Spleen (tissue), 11 donors: ENCODE data around the gene SPN. TPM values are rescaled to one million over a fixed set of nuclear protein-coding genes. Genes with fewer than 3 reads are reported as not detected.
A peak's percentile ranks its signal among the peaks of the same experiment; 100 is the strongest.

Experiments
- DNase-seq: peaks from one replicate; pipeline ENCODE4 v3.0.0-alpha.2; 2020
- H3K27ac ChIP-seq, 8 donors: fragments of 200-600 bp; sonication (generic) in 7 of 8; 1 replicate in 4 of 8; 2 replicates in 4 of 8; pipeline versions ENCODE4 v1.5.0 to v1.8.0; 2016 to 2021; ENCODE audit warnings: inconsistent platforms in 4 of 8, mild to moderate bottlenecking in 4 of 8, moderate library complexity in 1 of 8
- H3K27me3 ChIP-seq, 7 donors: fragments of 200-600 bp; sonication (generic) in 6 of 7; replicated peaks in 1 of 7; 1 replicate in 4 of 7; 2 replicates in 3 of 7; pipeline versions ENCODE4 v1.5.0 to v1.8.0; 2016 to 2021; ENCODE audit warnings: inconsistent platforms in 3 of 7, mild to moderate bottlenecking in 1 of 7
- H3K36me3 ChIP-seq, 6 donors: fragments of 200-600 bp; sonication (generic) in 5 of 6; 1 replicate in 4 of 6; 2 replicates in 2 of 6; pipeline versions ENCODE4 v1.5.0 to v1.8.0; 2016 to 2021; ENCODE audit warnings: inconsistent platforms in 2 of 6
- H3K4me1 ChIP-seq, 6 donors: fragments of 200-600 bp; sonication (generic) in 5 of 6; 1 replicate in 3 of 6; 2 replicates in 3 of 6; pipeline versions ENCODE4 v1.5.0 to v1.8.0; 2016 to 2021; ENCODE audit warnings: inconsistent platforms in 3 of 6
- H3K4me3 ChIP-seq, 8 donors: fragments of 200-600 bp; sonication (generic) in 7 of 8; 1 replicate in 4 of 8; 2 replicates in 4 of 8; pipeline versions ENCODE4 v1.5.0 to v1.8.0; 2016 to 2021; ENCODE audit warnings: inconsistent platforms in 4 of 8, mild to moderate bottlenecking in 4 of 8, moderate library complexity in 2 of 8
- H3K9me3 ChIP-seq, 8 donors: fragments of 200-600 bp; sonication (generic) in 7 of 8; 1 replicate in 4 of 8; 2 replicates in 4 of 8; pipeline versions ENCODE4 v1.5.0 to v1.8.0; 2016 to 2021; ENCODE audit warnings: inconsistent platforms in 4 of 8
- POLR2A ChIP-seq, 3 donors: fragments of 450-650 bp; IDR thresholded peaks; one replicate each; pipeline ENCODE4 v1.5.1; 2017; ENCODE audit warnings: antibody characterized with exemption in 3 of 3, mild to moderate bottlenecking in 1 of 3
- POLR2AphosphoS5 ChIP-seq, 3 donors: sonication (generic); formaldehyde crosslinking; IDR thresholded peaks; one replicate each; pipeline ENCODE4 v1.5.1; 2017; ENCODE audit warnings: antibody characterized with exemption in 3 of 3
- WGBS, 5 donors: extraction: QIAGEN DNeasy Blood & Tissue Kit in 3 of 5; methylation state at CpG; one replicate each; pipeline versions ENCODE4 v1.1.5 to v1.1.7; 2013 to 2018; 5-methylcytosine and 5-hydroxymethylcytosine counted together
- intact Hi-C: fragments of 100-400 bp; cut with DNase I; formaldehyde crosslinking; loops from one replicate; pipeline ENCODE4 v1.15.0; 2023; ENCODE audit warnings: low total_unique reads
- polyA plus RNA-seq, 3 donors: library from polyadenylated mRNA; stranded (reverse); fragments of 200-250 nt; gene quantifications; one replicate each; pipeline ENCODE4 v1.2.1, GENCODE V29; 2013
- total RNA-seq, 7 donors: library from RNA; depleted of rRNA in 3 of 7; stranded (reverse); fragments of >200 nt in 3 of 7; fragmentation: NEBNext Ultra II Directional in 4 of 7; extraction: Animal tissue kit (Norgen Biotek cat#: 25700) in 4 of 7; gene quantifications; one replicate each; pipeline versions ENCODE4 v1.1.0 to v1.2.1, GENCODE V29; 2016 to 2021
- TF ChIP-seq, protein P1 (sequence below), 11 experiments: fragments of 200-600 bp in 7 of 11; fragments of 450-650 bp in 4 of 11; sonication (generic) in 4 of 11; IDR thresholded peaks in 8 of 11; conservative IDR thresholded peaks in 3 of 11; 1 replicate in 7 of 11; 2 replicates in 4 of 11; pipeline versions ENCODE4 v1.4.0 to v1.8.0; 2016 to 2021; ENCODE audit warnings: antibody characterized with exemption in 11 of 11, inconsistent platforms in 4 of 11, mild to moderate bottlenecking in 1 of 11
- donor health status: healthy with polysubstance abuse.
- donor health status: DM: no; HTN: no; CAD: no; lungs with moderate emphysema.
- donor health status: DM: no; HTN: no; CAD: no.
- donor health status: Bipolar disorder and iron deficiency.
- donor health status: healthy.
- donor health status: DM: no; HTN: no; CAD: no.
- donor health status: DM: yes; HTN: yes; CAD: no.

The SPN gene
- total and polyA plus RNA-seq, 10 donors = 3.9 to 46.4 (median 25.0) TPM

DNA sequence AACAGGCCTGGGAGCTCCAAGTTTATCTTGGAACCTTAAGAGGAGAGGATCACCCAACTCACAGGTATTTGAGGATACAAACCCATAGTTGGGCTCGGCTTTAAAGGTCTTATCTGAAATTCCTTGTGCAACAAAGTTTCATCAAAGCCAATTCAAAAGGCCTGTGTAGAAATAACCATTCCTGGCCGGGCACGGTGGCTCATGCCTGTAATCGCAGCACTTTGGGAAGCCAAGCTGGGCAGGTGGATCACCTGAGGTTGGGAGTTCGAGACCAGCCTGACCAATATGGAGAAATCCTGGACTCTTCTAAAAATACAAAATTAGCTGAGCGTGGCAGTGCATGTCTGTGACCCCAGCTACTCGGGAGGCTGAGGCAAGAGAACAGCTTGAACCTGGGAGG is 54.1 kb downstream of the SPN start:
- Histone ChIP-seq H3K27ac (no peak overlapping the region), H3K4me3 (no peak overlapping the region), H3K4me1 (peaks cover 0 to 15% (median 2%) of the 10 kb centered on the region in 6 donors), H3K9me3 (no peaks in the 10 kb centered on the region), H3K27me3 (no peaks in the 10 kb centered on the region), H3K36me3 (no peaks in the 10 kb centered on the region)
- intact Hi-C loops = no loop called here
- TF ChIP-seq POLR2AphosphoS5 (IDR thresholded peaks at IDR 0.05) (no peak), POLR2A (IDR thresholded peaks at IDR 0.05) (no peak)
- TF ChIP-seq, protein P1, sequence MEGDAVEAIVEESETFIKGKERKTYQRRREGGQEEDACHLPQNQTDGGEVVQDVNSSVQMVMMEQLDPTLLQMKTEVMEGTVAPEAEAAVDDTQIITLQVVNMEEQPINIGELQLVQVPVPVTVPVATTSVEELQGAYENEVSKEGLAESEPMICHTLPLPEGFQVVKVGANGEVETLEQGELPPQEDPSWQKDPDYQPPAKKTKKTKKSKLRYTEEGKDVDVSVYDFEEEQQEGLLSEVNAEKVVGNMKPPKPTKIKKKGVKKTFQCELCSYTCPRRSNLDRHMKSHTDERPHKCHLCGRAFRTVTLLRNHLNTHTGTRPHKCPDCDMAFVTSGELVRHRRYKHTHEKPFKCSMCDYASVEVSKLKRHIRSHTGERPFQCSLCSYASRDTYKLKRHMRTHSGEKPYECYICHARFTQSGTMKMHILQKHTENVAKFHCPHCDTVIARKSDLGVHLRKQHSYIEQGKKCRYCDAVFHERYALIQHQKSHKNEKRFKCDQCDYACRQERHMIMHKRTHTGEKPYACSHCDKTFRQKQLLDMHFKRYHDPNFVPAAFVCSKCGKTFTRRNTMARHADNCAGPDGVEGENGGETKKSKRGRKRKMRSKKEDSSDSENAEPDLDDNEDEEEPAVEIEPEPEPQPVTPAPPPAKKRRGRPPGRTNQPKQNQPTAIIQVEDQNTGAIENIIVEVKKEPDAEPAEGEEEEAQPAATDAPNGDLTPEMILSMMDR (IDR thresholded peaks at IDR 0.05 in 8 of 11, conservative IDR thresholded peaks at IDR 0.05 in 3 of 11) = no peak
- 86 to 94% (median 88%) methylated on average over 7 of the region's 7 CpGs for WGBS, 5 donors
- peak; percentile 23 for DNase-seq

DNA sequence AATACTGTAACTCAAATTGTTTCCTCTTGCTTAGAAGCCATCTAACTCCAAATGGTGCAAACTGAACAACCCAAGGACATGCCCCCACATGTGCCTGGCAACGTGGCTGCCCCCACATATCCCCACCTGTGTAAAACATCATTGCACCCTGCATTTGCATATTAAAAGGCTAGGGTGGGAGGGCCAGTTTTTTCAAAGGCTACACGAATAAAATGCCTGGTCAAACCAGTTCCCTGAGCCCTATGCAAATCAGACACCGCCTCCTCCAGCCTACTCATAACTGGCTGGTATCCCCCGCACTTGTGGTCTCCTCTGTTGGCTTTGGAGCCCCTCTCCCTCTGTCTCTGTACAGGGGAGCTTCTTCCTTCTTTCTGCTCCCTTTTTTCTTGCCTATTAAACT is 56.0 kb downstream of the SPN start:
- H3K36me3 ChIP-seq = no peaks in the 10 kb centered on the region
- no peaks in the 10 kb centered on the region for H3K27me3 ChIP-seq
- TF ChIP-seq POLR2A (IDR thresholded peaks at IDR 0.05) (no peak), POLR2AphosphoS5 (IDR thresholded peaks at IDR 0.05) (no peak)
- TF ChIP-seq, protein P1 (IDR thresholded peaks at IDR 0.05 in 8 of 11, conservative IDR thresholded peaks at IDR 0.05 in 3 of 11) = no peak
- DNase-seq = no peak
- no peak overlapping the region for H3K4me3 ChIP-seq
- WGBS, 5 donors = 29 to 51% (median 43%) methylated on average over 4 of the region's 4 CpGs
- intact Hi-C loops = no loop called here
- no peaks in the 10 kb centered on the region for H3K9me3 ChIP-seq
- H3K4me1 ChIP-seq = peaks cover 0 to 11% (median 2%) of the 10 kb centered on the region in 6 donors
- H3K27ac ChIP-seq = no peak overlapping the region

Other genes starting within 250 kb of the SPN start
- 10 to 100 TPM in 4 of 7 donors, 1 to 10 TPM in 3; 6.5 to 25.1 (median 11.3) TPM for gene BOLA2, start 208.9 kb upstream of the SPN start, total RNA-seq
- 10 to 100 TPM; 27.8 to 43.9 (median 29.0) TPM for gene BOLA2, start 208.9 kb upstream of the SPN start, polyA plus RNA-seq
- gene SLX1B, start 208.7 kb upstream of the SPN start, total RNA-seq = 10 to 100 TPM in 6 of 7 donors, 1 to 10 TPM in 1; 8.3 to 59.7 (median 28.1) TPM
- gene SLX1B, start 208.7 kb upstream of the SPN start, polyA plus RNA-seq = 10 to 100 TPM; 13.1 to 25.4 (median 25.1) TPM
- gene SULT1A4, start 203.3 kb upstream of the SPN start, total RNA-seq = 10 to 100 TPM in 5 of 7 donors, 1 to 10 TPM in 2; 5.3 to 35.3 (median 16.3) TPM
- gene SULT1A4, start 203.3 kb upstream of the SPN start, polyA plus RNA-seq = 10 to 100 TPM; 13.4 to 65.6 (median 27.0) TPM
- 100 to 1,000 TPM in 5 of 7 donors, 10 to 100 TPM in 2; 61.8 to 142 (median 130) TPM for gene NPIPB12, start 156.8 kb upstream of the SPN start, total RNA-seq
- 100 to 1,000 TPM in 1 of 3 donors, 10 to 100 TPM in 2; 49.1 to 115 (median 56.6) TPM for gene NPIPB12, start 156.8 kb upstream of the SPN start, polyA plus RNA-seq
- 10 to 100 TPM in 6 of 7 donors, 1 to 10 TPM in 1; 8.8 to 37.2 (median 21.7) TPM for gene QPRT, start 15.9 kb downstream of the SPN start, total RNA-seq
- 1 to 10 TPM; 3.3 to 8.0 (median 7.5) TPM for gene QPRT, start 15.9 kb downstream of the SPN start, polyA plus RNA-seq
- gene C16orf54, start 82.7 kb downstream of the SPN start, total RNA-seq = 10 to 100 TPM; 34.5 to 46.0 (median 40.5) TPM
- gene C16orf54, start 82.7 kb downstream of the SPN start, polyA plus RNA-seq = 10 to 100 TPM; 15.6 to 21.0 (median 16.6) TPM
- gene ZG16, start 115.0 kb downstream of the SPN start, total RNA-seq = not detected
- gene ZG16, start 115.0 kb downstream of the SPN start, polyA plus RNA-seq = under 1 TPM in 2 of 3 donors, not detected in 1; 0.06 to 0.07 TPM
- 10 to 100 TPM; 26.6 to 45.1 (median 36.2) TPM for gene KIF22, start 127.5 kb downstream of the SPN start, total RNA-seq
- 10 to 100 TPM; 47.4 to 59.2 (median 56.4) TPM for gene KIF22, start 127.5 kb downstream of the SPN start, polyA plus RNA-seq
- 100 to 1,000 TPM in 4 of 7 donors, 10 to 100 TPM in 3; 82.7 to 157 (median 125) TPM for gene MAZ, start 143.3 kb downstream of the SPN start, total RNA-seq
- 100 to 1,000 TPM in 2 of 3 donors, 10 to 100 TPM in 1; 92.2 to 145 (median 100) TPM for gene MAZ, start 143.3 kb downstream of the SPN start, polyA plus RNA-seq
- 1 to 10 TPM in 2 of 7 donors, under 1 TPM in 3, not detected in 2; 0.29 to 2.1 (median 0.77) TPM for gene PRRT2, start 148.9 kb downstream of the SPN start, total RNA-seq
- gene PRRT2, start 148.9 kb downstream of the SPN start, polyA plus RNA-seq = under 1 TPM; 0.15 to 0.67 (median 0.22) TPM
- gene PAGR1, start 152.9 kb downstream of the SPN start, total RNA-seq = 10 to 100 TPM; 17.3 to 43.9 (median 23.6) TPM
- 10 to 100 TPM; 28.8 to 46.4 (median 37.9) TPM for gene PAGR1, start 152.9 kb downstream of the SPN start, polyA plus RNA-seq
- gene MVP, start 157.2 kb downstream of the SPN start, total RNA-seq = 100 to 1,000 TPM; 103 to 200 (median 160) TPM
- 100 to 1,000 TPM in 1 of 3 donors, 10 to 100 TPM in 2; 72.3 to 153 (median 90.9) TPM for gene MVP, start 157.2 kb downstream of the SPN start, polyA plus RNA-seq
- gene CDIPT, start 200.0 kb downstream of the SPN start, total RNA-seq = 10 to 100 TPM; 50.2 to 81.2 (median 68.9) TPM
- 10 to 100 TPM; 43.7 to 67.1 (median 53.1) TPM for gene CDIPT, start 200.0 kb downstream of the SPN start, polyA plus RNA-seq
- gene SEZ6L2, start 236.3 kb downstream of the SPN start, total RNA-seq = 1 to 10 TPM; 1.9 to 4.1 (median 2.7) TPM
- 1 to 10 TPM in 1 of 3 donors, under 1 TPM in 2; 0.35 to 1.4 (median 0.54) TPM for gene SEZ6L2, start 236.3 kb downstream of the SPN start, polyA plus RNA-seq
- under 1 TPM in 3 of 7 donors, not detected in 4; 0.51 to 0.87 (median 0.66) TPM for gene ASPHD1, start 237.2 kb downstream of the SPN start, total RNA-seq
- gene ASPHD1, start 237.2 kb downstream of the SPN start, polyA plus RNA-seq = 1 to 10 TPM in 1 of 3 donors, under 1 TPM in 2; 0.28 to 1.6 (median 0.99) TPM